NCI-H2107 treated with DMSO at 0.1 percent for 48 hours (cell line): ENCODE results near the gene PGM2.
"Not testable (repeated sequence)": the region's sequence is repeated elsewhere in the genome, so short reads cannot be mapped to it uniquely, and the experiment has no call there.

ENCODE experiments used
- DNase-seq: peaks from one replicate; lab custom pipeline; 2025; ENCODE audit not compliant: unreplicated experiment; lab: John Stamatoyannopoulos, UW

The PGM2 gene

DNA sequence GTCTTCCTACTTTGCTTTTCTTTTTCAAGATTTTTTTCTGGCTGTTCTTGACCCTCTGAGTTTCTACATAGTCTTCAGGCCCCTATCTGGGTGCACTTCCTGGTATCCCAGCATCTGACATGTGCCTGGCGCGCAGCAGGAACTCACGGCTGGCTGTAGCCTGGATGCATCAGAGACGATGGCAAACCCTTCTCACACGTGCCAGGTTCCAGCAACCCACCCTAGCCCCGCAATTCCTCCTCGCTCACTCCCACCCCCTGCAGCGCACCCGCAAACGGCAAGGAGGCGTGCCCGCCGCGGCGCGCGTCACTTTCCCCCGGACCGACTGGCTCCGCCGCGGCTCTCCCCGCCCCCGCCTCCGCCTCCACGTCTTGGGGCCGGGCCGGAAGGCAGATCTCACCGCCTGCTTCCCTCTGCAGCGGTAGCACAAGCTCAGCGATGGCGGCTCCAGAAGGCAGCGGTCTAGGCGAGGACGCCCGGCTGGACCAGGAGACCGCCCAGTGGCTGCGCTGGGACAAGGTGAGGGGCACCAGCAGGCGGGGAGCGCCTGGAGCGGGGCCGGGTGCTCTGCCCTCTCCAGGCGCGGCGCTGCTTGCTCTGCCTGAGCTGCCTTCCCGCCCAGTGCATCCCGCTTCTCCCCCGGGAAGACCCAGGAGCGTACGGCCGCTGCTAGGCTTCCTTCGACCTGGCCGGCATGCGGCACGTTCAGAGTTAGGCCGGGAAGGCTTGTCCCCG, at the start of gene PGM2:
PGM2 (plus strand) TSS at position 392 of the 735 bp plus-strand sequence; CDS start at position 439, 47 bp downstream.
- DNase-seq = peak; percentile 27

DNA sequence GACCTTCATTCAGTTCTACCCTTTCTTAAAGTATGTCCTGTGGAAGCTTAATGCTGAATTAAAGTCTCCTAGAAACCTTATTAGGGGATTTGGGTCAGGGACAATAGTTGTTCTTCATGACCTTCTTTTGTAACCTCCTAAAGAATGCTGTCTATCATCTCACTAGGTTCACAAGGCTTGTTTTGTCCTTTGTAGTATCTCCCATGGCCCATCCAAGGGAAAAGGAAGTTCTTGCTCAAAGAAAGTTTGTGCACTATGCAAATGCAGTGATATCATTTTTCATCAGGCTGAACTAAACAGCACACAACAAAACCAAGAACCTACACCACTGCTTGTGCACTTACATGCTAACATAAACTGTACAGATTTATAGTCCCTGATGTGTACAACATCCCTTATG, 46.6 kb upstream of the PGM2 start:
- no peak for DNase-seq

DNA sequence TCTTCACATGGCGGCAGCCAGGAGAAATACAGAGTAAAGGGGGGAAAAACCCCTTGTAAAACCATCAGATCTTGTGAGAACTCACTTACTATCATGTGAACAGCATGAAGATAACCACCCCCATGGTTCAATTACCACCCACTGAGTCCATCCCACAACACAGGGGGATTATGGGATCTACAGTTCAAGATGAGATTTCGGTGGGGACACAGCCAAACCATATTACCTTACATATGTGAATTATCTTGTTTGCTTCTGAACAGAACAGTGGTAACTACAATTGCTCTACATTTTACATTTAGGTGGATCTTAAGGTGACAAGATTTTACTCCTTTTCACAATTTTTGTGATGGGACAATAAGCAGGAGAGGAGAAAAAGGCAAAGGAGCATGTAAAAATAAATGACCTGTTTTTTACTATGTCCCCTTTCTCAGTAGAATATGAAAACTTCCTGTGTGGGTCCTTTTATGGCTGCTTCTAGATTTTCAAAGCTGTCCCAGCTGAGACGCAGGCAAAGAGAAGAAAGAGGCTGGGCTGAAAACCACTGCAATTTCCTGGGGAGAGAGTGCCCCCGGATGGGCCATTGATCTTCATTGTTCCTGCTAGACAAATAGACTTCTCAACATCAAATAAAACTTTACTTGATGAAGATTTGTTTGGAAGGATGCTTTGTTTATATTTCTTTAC, 45.9 kb upstream of the PGM2 start:
- no peak for DNase-seq

DNA sequence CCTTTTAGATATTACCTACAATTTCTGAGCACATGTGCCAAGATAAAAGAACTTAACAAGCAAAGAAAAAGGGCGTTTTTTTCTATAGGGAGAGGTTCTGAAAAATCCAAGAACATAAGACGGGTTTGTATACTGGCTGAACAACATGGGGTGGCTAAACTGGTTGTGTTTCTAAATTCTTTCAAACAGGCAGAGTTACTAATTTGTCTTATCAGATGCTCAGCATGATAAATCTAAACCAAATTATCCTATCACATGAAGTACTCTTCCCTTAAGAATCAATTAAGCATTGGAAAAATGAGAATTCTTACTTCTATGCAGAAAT, 45.4 kb upstream of the PGM2 start:
- DNase-seq = no peak

DNA sequence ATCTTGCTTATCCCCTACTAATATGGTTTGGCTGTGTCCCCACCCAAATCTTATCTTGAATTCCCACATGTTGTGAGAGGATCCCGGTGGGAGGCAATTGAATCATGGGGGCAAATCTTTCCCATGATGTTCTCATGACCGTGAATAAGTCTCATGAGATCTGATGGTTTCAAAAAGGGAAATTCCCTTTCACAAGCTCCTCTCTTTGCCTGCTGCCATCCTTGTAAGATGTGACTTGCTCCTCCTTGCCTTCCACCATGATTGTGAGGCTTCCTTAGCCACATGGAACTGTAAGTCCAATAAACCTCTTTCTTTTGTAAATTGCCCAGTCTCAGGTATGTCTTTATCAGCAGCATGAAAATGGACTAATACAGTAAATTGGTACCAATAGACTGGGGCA, 40.2 kb upstream of the PGM2 start:
- not testable (repeated sequence) for DNase-seq

DNA sequence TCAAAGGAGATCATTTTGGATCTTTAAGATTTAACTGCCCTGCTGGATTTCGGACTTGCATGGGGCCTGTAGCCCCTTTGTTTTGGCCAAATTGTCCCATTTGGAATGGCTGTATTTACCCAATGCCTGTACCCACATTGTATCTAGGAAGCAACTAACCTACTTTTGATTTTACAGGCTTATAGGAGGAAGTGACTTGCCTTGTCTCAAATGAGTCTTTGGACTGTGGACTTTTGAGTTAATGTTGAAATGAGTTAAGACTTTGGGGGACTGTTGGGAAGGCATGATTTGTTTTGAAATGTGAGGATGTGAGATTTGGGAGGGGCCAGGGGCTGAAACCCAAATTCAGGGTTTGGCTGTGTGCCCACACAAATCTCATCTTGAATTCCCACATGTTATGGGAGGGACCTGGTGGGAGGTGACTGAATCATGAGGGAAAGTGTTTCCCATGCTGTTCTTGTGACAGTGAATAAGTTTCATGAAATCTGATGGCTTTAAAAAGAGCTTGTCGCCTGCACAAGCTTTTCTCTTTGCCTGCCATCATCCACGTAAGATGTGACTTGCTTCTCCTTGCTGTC, 38.5 kb upstream of the PGM2 start:
- DNase-seq = not testable (repeated sequence)

DNA sequence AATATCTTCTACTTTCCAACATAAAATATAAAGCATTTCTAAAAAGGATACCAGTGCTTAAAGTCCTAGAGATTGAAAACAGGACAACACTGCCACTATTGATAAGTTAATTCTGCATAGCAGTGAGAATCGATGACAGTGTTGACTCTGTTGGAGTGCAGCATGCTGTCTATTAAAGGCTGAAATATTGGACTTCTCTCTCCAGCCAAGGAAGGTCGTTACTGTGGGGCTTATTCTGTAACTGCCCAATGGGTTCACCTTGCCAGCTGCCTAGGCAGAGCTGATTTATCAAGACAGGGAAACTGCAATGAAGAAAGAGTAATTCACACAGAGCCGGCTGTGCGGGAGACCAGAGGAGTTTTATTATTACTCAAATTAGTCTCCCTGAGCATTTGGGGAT, 37.7 kb upstream of the PGM2 start:
- DNase-seq = no peak

DNA sequence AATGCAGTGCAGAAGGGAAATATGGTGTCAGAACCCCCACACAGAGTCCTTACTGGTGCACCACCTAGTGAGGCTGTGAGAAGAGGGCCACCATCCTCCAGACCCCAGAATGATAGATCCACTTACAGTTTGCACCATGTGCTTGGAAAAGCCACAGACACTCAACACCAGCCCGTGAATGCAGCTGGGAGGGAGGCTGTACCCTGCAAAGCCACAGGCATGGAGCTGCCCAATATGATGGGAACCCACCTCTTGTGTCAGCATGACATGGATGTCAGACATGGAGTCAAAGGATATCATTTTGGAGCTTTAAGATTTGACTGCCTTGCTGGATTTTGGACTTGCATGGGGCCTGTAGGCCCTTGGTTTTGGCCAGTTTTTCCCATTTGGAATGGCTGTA, 34.2 kb upstream of the PGM2 start:
- DNase-seq = no peak

DNA sequence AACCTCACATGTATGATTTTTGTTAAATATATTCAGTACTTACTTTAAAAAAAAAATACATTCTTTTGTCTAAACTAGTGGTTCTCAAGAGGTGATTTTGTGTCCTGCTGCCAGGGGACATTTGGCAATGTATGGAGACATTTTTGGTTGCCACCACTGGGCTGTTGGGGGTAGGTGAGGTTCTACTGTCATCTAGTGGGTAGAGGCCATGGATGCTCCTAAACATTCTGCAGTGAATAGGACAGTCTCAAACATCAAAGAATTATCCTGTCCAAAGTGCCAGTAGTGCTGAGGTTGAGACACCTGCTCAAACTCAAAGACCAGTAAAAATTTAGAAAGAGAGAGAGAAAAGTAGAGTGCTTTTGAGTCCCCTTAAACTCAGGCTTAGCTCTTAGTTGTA, 32.9 kb upstream of the PGM2 start:
- DNase-seq = no peak

DNA sequence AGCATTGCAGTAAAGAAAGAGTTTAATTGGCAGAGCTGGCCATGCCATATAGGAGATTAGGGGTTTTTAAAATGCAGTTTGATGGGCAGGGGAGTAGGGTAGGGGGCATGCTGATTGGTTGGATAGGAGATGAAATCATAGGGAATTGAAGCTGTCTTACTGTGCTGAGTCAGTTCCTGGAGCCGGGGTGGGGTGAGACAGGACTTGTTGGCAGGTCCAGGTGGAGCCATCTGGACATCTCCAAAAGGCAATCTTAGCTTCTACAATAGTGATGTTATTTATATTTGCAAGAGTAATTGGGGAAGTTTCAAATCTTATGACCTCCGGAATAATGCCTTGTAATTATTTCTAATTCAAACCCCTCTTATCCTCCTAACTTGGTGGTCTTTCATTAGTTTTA, 32.4 kb upstream of the PGM2 start:
- no peak for DNase-seq

DNA sequence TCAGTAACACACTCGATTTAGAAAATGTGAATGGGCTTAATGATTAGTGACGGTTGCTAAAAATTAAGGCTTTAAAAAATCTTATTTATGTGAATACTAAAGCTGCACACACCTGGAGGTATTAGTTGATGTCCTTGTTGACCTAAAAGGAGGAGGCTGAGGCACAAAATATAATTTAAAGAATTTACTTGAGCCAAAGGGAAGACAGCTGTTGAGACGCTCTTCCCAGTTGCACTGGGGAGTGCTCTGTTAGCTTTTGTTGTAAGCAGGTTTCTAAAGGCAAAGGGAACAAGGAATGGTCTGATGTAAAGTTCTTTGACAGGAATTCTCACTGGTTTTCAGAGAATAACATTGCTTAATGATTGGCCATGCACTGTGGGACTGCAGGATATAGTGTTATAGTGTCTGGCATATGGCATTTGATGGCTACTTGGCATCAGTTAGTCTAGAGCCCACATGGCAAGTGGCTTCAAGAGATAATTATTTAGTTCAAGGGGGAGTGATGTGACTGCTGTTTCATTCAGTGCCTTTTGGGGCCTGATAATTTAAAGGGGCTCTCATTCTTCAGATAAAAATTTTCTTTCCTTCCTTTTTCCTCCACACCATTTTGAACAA, 30.8 kb upstream of the PGM2 start:
- DNase-seq = no peak

DNA sequence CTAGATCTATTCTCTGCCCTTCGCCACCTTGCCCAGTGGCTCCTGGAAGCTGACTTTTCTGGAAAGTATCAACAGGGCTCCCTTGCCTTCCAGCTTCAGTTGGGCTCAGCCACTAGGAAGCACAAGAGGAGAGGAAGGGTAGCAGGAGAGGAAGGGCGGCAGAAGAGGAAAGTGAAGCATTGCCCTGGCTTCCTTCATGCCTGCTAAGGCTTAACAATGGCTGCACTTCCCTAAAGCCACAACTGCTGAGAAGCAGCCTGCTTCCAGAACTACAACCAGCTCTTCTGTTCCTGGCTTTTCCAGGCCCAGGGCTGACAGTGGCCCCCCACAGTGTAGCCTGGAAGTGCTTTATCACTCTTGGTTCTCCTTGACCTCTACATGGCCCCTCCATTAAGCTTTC, 29.1 kb upstream of the PGM2 start:
- no peak for DNase-seq

DNA sequence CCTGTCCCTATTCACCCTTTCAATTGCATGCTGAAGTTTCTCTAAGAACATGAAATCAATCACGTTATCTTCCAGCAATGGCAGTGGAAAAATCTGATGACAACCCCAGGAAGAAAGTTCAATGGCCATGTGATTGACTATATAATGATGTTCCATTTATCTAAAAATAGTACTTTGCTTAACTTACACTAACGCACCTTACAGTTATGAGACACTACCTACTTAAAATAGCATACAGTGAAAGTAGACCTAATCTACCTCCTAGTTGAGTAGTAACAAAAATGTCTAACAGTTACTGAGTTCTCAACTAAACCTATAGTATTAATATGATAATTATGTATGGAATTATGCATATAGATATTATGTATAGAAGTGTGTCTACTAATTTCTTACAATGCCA, 28.6 kb upstream of the PGM2 start:
- no peak for DNase-seq

DNA sequence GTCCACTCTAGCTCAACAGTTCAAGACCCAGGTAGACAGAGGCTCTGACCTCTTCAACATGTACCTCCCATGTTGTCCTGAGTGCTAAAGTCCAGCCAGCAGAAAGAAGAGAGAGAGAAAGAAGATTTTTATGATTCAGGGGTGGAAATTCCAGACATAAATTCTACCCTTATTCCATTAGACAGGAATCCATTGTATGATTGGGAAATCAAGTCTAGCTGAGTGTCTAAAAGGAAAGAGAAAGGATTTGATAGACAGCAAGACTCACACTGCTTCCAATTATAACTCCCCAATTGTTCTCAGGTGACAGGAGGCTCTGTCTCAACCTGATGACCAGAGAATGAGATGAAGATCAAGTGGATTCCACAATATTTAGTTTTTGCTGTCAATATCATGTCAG, 27.9 kb upstream of the PGM2 start:
- no peak for DNase-seq

DNA sequence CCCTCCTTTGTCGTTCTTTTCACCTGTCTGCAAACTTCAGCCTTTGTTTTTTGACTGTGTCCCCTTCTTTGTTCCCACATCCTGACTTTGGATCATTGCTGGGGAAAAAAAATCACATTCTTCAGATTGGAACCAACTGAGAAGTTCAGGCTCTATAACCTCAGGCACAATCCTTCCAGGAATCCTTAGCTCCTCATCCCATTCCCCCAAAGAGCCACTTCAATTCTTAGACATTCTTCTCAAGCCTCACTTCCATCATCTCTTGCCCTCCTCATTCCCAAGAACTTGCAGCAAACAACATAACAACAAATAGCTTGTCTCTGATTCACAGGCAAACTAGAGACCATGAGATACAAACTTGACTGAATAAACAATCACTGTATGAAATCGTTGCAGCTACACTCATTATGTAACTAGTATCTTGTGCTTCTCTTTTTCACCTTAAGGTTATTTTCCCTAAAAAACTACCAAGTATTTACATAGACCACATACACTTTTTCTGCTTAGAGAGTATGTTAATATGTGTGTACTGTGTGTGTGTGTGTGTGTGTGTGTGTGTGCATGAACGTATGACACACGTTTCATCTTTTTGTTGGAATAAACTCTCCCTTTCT, 26.4 kb upstream of the PGM2 start:
- DNase-seq = no peak

DNA sequence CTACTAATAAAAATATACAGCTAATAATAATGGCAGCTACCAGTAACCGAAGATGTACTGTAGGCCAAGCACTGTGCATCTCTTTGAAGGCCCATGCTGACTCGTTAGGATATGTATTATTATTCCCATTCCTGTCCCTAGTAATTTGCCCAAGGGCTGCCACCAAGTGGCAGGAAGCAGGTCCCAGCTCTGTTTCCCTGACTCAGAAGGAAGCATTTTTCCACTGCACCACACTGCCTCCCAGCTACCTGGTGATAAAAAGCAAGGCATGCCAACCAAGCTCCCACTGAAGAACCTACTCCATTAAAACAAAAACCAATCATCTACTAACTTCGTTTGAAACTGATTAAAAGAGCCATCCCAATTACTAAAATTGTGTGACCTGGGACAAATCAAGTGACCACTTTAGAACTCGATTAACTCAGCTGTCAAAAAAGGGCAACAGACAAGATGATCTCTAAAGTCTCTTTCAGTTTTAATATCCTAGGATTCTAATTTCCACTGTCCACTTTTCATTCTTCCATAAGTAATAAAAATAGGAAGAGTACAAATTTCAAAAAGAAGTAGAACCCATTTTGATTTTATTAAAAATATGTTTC, 24.3 kb upstream of the PGM2 start:
- peak; percentile 63 for DNase-seq

DNA sequence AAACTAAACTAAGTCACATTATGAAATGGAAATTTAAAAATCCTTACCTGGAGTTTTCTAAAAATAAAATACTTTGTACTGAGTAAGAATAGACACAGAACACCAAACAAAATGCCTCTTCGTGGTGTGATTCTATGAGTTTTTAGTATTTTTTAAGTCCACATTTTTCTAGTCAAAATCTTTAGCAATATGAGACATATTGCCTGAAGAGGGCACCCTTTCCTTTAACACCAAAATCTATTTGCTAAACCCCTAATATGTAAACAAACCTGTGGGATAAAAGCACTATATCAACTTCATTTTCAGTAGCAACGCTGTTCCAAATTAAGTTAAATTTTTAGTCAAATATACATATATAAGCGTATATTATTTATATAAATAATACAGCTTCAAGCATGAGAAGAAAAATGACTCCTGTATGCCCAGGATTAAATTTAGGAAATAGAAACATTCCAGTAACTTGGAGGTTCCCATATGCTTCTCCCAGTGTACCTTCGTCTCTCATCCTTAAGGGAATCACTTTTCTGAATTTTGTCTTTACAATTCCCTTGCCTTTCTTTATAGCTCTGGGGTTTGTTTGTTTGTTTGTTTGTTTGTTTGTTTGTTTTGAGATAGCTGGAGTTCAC, 23.0 kb upstream of the PGM2 start:
- DNase-seq = peak; percentile 30

DNA sequence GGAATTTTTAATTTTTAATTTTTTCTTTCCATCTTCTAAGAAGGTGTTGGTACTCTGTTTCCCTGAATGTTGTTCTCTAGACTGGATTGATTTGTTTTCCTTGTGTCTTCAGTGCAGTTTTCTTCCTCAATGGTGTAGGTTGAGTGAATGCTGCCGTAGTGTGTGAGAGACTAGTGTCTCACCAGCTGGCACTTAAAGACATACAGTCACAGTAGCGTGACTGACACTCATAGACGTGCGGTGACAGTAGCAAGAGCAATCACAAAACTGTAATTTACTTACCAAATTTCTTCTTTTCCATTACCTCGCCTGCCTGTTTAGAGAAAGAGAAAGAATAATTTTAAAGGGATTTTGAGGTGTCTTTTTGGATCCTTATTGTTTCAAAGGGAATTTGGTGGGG, 21.4 kb upstream of the PGM2 start:
- no peak for DNase-seq

DNA sequence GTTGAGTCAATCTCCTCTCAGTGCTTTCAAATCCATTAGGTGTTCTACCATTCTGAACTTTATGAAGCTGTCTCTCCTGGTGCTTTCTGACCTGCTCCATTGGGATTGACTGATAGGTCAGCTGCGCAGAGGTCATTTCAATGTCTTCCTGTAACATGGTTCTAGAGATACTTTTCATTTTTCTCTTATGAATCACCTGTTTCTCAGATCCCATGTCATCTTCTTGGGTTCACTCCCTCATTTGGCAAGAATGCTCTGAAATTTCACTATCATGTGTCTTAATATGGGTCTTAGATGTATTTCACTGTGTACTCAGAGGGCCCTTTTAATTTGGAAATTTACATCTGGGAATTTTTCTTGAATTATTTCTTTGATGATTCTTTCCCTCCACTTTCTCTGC, 13.8 kb upstream of the PGM2 start:
- no peak for DNase-seq

DNA sequence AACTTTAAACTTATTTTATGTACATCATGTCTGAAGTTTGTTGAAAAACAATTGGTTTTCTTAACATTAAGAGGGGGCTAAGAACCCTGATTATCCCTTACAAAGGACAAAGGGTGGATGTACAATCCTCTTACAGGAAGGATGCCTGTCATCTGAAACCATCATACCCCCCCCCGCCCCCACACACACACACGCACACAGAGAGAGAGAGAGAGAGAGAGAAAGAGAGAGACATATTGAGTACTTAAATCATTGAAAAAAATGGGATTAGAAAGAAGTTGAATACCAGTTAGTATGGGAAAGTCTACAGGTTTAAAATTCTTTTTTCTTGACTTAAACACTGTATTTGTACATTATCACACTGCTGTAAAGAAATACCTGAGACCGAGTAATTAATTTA, 10.9 kb upstream of the PGM2 start:
- DNase-seq = no peak

DNA sequence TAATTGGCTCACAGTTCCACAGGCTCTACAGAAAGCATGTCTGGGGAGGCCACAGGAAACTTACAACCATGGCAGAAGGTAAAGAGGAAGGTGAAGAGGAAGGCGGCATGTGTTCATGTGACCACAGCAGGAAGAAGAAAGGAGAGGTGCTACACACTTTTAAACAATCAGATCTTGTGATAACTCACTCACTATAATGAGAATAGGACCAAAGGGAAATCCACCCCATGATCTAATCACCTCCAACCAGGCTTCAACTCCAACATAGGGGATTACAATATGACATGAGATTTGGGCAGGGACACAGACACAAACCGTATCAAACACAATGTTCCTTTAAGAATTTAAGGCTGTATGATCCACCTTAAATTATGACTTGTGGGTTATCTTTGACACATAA, 10.5 kb upstream of the PGM2 start:
- no peak for DNase-seq
